ENCODE measurements around the gene CTXND1. TPM values are rescaled to one million over a fixed set of nuclear protein-coding genes. Genes with fewer than 3 reads are reported as not detected.

CTXND1 gene
- total RNA-seq, 1 experiment from 2014 or later, result 0.04 TPM

GRCh38 chr15:80207887-80208286 lies 44.1 kb downstream of the CTXND1 start (continued):
- TF ChIP-seq PRDM15 (CRISPR knock-in tag; IDR thresholded peaks at IDR 0.05), result no peak

- H3K9me3 Mint-ChIP-seq, result no peaks in the 10 kb centered on the region
- DNase-seq (ENCODE audit: low spot score) (no peak), ATAC-seq (no peak)
- H3K27me3 Mint-ChIP-seq (ENCODE audit: low read depth), result no peaks in the 10 kb centered on the region; the same call in 1 of the 2 replicates
- H3K27ac Mint-ChIP-seq, result no peak overlapping the region
- POLR2A ChIA-PET, result no interaction called here
- CTCF ChIA-PET, result interaction anchor here (0.7 to 1.5 kb wide), 2 partner anchors 51 to 106 kb away, joined by 3 to 5 read pairs; partner anchors contain the start of gene FAH
- H3K4me1 Mint-ChIP-seq, result peaks cover 24% of the 10 kb centered on the region
- TF ChIP-seq ATF6 (CRISPR knock-in tag; IDR thresholded peaks at IDR 0.05), result no peak
- TF ChIP-seq ZMAT4 (CRISPR knock-in tag; IDR thresholded peaks at IDR 0.05), result no peak
- TF ChIP-seq ZBTB43 (CRISPR knock-in tag; IDR thresholded peaks at IDR 0.05), result no peak
- TF ChIP-seq SMAD3 (CRISPR knock-in tag; IDR thresholded peaks at IDR 0.05; ENCODE audit: borderline replicate concordance), result no peak
- no peak for TF ChIP-seq NR2C2 (CRISPR knock-in tag; IDR thresholded peaks at IDR 0.05)
- TF ChIP-seq E2F5 (CRISPR knock-in tag; IDR thresholded peaks at IDR 0.05), result no peak
- no peak overlapping the region for H3K4me3 Mint-ChIP-seq
- H3K36me3 Mint-ChIP-seq, result no peaks in the 10 kb centered on the region
These were observed 47.8 kb downstream of the CTXND1 start for GRCh38 chr15:80204231-80204630.

- Mint-ChIP-seq H3K9me3 (no peaks in the 10 kb centered on the region), H3K27ac (no peak overlapping the region), H3K4me1 (peaks cover 32% of the 10 kb centered on the region), H3K4me3 (no peak overlapping the region), H3K36me3 (no peaks in the 10 kb centered on the region), H3K27me3 (ENCODE audit: low read depth) (no peaks in the 10 kb centered on the region; the same call in 1 of the 2 replicates)
- peak; percentile 27 for DNase-seq (ENCODE audit: low spot score)
- ChIA-PET CTCF (interaction anchor here (0.6 to 1.5 kb wide), 5 partner anchors 50 to 662 kb away, joined by 3 to 5 read pairs (median 3); partner anchors contain the start of gene FAH), POLR2A (no interaction called here)
- ATAC-seq, result peak; percentile 55
- TF ChIP-seq ATF3 (CRISPR knock-in tag; conservative IDR thresholded peaks at IDR 0.05), result no peak
- TF ChIP-seq CDX4 (CRISPR knock-in tag; IDR thresholded peaks at IDR 0.05; ENCODE audit: borderline replicate concordance), result no peak
- TF ChIP-seq FOXP4 (CRISPR knock-in tag; IDR thresholded peaks at IDR 0.05), result no peak
- no peak for TF ChIP-seq CREM (CRISPR knock-in tag; IDR thresholded peaks at IDR 0.05)
- TF ChIP-seq EMX1 (CRISPR knock-in tag; IDR thresholded peaks at IDR 0.05), result no peak
- no peak for TF ChIP-seq CREB1 (CRISPR knock-in tag; IDR thresholded peaks at IDR 0.05)
- no peak for TF ChIP-seq FOXK1 (CRISPR knock-in tag; IDR thresholded peaks at IDR 0.05)
- no peak for TF ChIP-seq PRDM15 (CRISPR knock-in tag; IDR thresholded peaks at IDR 0.05)
- TF ChIP-seq ZNF121 (CRISPR knock-in tag; IDR thresholded peaks at IDR 0.05), result no peak
These were observed 48.6 kb downstream of the CTXND1 start for GRCh38 chr15:80203361-80203885.

Data from WTC11 (cell line).